ENCODE results near the gene MTHFSD.

The MTHFSD gene

GRCh38 chr16:86570558-86571529 is 15.8 kb upstream of the MTHFSD start:
- DNase-seq (ENCODE audit: low spot score) = no peak

- DNase-seq (ENCODE audit: low spot score) = no peak
These were observed 14.8 kb upstream of the MTHFSD start for GRCh38 chr16:86569701-86570447.

DNA sequence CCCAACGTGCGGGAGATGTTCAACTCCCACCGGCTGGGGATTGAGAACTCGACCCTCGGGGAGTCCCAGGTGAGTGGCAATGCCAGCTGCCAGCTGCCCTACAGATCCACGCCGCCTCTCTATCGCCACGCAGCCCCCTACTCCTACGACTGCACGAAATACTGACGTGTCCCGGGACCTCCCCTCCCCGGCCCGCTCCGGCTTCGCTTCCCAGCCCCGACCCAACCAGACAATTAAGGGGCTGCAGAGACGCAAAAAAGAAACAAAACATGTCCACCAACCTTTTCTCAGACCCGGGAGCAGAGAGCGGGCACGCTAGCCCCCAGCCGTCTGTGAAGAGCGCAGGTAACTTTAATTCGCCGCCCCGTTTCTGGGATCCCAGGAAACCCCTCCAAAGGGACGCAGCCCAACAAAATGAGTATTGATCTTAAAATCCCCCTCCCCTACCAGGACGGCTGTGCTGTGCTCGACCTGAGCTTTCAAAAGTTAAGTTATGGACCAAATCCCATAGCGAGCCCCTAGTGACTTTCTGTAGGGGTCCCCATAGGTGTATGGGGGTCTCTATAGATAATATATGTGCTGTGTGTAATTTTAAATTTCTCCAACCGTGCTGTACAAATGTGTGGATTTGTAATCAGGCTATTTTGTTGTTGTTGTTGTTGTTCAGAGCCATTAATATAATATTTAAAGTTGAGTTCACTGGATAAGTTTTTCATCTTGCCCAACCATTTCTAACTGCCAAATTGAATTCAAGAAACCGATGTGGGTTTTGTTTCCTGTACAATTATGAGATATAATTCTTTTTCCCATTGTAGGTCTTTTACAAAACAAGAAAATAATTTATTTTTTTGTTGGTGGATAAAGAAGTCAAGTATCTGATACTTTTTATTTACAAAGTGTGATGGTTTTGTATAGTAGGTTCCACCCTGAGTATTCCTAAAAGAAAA is 13.9 kb upstream of the MTHFSD start:
- DNase-seq (ENCODE audit: low spot score) = no peak

GRCh38 chr16:86567701-86568581 is 12.9 kb upstream of the MTHFSD start:
- no peak for DNase-seq (ENCODE audit: low spot score)

DNA sequence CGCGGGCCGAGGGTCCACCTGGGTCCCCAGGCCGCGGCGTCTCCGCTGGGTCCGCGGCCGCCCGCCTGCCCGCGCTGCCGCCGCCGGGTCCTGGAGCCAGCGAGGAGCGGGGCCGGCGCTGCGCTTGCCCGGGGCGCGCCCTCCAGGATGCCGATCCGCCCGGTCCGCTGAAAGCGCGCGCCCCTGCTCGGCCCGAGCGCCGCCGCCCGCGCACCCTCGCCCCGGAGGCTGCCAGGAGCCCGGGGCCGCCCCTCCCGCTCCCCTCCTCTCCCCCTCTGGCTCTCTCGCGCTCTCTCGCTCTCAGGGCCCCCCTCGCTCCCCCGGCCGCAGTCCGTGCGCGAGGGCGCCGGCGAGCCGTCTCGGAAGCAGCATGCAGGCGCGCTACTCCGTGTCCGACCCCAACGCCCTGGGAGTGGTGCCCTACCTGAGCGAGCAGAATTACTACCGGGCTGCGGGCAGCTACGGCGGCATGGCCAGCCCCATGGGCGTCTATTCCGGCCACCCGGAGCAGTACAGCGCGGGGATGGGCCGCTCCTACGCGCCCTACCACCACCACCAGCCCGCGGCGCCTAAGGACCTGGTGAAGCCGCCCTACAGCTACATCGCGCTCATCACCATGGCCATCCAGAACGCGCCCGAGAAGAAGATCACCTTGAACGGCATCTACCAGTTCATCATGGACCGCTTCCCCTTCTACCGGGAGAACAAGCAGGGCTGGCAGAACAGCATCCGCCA is 12.1 kb upstream of the MTHFSD start:
- no peak for DNase-seq (ENCODE audit: low spot score)

- peak; percentile 67 for DNase-seq (ENCODE audit: low spot score)
These were observed 11.5 kb upstream of the MTHFSD start, which contains the start of gene FOXC2 for GRCh38 chr16:86566601-86566965. FOXC2 (plus strand) TSS chr16:86566829; CDS start chr16:86567336, 507 bp downstream.

- no peak for DNase-seq (ENCODE audit: low spot score)
These were observed 10.8 kb upstream of the MTHFSD start for GRCh38 chr16:86565644-86566511.

DNA sequence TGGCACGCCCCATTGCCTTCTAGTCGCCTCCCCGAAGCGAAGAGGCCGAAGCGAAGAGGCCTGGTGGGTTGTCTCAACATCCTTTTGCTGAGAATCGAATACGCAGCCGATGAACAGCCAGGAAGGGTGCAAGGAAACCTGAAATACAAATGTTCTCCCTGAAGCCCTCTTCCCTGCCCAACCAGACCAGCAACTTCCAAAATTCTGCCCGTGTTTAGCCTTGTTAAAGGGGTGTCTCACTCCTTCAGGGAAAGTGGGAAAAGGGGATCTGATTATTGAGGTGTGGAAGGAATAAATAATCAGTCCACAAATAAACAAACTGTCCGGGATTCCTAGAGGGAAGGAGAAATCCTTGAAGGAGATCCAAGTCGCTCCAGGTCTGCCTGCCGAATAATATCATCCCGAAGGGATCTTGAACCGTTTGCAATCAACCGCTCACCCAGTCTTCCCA is 10.2 kb upstream of the MTHFSD start:
- DNase-seq (ENCODE audit: low spot score) = no peak

- peak; percentile 93 for DNase-seq (ENCODE audit: low spot score)
These were observed 8.7 kb upstream of the MTHFSD start for GRCh38 chr16:86563469-86564345.

DNA sequence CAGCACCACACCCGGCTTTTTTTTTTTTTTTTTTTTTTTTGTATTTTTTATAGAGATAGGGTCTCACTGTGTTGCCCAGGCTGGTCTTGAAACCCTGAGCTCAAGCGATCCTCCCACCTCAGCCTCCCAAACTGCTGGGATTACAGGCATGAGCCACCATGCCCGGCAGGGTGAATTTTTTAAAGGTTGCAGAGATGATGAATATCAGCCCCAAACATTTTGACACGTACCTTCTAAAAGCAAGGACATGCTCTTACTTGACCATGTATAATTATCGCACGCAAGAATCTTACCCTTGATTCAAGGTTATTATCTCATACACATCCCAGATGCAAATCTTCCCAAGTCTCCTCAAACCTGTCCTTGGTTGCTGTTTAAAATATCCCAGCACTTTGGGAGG is 7.3 kb upstream of the MTHFSD start:
- no peak for DNase-seq (ENCODE audit: low spot score)

- DNase-seq (ENCODE audit: low spot score) = no peak
These were observed 4.8 kb upstream of the MTHFSD start for GRCh38 chr16:86559802-86560305.

DNA sequence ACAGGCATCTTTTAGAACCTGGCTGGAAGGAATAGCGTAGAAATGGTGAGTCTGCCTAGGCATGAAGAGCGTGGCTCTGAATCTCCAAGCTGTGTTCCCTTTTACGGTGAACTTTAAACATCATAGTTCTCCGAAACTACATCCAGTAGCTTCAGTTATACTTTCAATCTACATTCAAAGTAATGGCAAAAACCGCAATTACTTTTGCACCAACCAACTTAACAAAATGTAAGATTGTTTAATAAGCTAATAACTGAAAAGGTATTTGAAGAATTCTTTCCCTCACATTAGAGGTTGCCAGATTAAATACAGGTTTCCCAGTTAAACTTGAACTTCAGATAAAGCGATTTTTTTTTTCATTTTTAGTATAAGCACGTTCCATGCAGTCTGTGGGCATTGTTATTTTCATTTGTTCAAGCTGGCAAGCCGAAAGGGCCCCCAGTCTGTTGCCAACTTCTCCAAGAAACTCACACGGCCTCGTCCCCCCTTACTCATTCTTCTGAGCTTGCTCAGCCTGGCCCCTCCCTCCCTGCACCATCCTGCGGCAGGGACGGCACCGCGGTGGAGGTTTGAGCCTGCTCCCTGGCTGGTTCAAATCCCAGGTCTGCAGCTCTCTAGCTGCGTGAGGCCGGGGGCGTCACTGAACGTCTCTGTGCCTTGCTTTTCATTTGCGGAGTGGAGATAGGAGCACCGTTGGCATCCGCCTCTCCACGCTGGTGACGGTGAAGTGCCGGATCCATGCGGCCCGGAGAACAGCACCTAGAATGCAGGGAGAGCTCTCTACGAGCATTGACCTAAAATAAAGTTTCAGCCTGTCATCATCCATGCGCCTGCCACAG is 3.5 kb upstream of the MTHFSD start:
- DNase-seq (ENCODE audit: low spot score) = no peak

DNA sequence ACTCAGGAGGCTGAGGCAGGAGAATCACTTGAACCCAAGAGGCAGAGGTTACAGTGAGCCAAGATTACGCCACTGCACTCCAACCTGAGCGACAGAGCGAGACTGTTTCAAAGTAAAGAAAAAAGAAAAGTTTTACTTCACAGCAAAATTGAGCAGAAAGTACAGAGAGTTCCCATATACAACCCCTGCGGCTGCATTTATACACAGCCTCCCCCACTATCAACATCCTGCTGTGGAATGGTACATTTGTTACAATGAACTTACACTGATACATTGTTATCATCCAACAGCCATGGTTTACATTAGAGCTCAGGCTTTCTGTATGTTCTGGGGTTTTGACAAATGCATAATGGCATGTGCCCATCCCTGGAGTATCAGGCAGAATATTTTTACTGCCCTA is 2.6 kb upstream of the MTHFSD start:
- no peak for DNase-seq (ENCODE audit: low spot score)

DNA sequence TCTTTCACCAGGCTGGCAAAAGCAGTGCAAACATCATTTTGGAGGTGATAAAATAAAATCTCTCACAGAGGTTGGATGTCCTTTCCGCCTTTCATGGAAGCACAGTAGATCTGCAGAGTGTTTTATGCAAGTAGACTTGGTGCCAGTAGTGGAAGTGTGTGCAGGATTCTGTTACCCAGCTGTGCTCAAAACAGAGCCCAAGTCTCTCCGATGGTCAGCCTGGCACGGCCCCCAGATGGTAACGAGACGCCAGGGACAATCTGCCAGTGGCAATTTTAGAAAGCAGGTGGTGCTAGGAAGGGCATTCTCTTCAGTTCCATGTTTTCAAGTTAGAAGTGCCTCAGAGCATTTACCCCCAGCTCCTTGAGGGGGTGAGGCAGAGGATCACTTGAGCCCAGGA is 1.5 kb upstream of the MTHFSD start:
- no peak for DNase-seq (ENCODE audit: low spot score)

GRCh38 chr16:86555704-86556075 is 655 bp upstream of the MTHFSD start:
- DNase-seq (ENCODE audit: low spot score) = no peak

DNA sequence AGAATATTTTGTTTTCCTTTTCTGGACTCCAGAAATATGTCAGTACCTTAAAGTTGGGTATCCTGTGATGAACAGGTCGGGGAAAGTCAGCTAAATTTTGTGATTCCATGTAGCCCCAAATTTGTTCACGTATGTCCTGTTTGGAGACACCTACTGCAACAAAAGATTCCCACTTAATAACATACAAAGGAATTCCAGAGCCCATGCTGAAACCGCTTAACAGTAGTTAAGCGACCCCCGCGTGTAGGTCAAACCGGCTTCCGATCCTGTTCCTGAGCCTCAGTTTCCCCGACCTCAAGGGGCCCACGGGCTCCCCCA is 477 bp downstream of the MTHFSD start:
- DNase-seq (ENCODE audit: low spot score) = no peak

DNA sequence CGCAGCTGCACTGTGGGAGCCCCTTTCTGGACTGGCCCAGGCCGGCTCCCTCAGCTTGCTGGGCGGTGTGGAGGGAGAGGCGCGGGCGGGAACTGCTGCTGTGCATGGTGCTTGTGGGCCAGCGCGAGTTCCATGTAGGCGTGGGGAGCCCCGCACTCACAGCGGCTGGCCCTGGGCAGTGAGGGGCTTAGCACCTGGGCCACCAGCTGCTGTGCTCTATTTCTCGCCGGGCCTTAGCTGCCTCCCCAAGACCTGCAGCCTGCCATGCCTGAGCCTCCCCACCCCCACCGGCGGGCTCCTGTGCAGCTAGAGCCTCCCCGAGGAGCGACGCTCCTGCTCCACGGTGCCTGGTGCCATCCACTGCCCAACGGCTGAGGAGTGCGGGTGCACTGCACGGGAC is 1.7 kb downstream of the MTHFSD start:
- no peak for DNase-seq (ENCODE audit: low spot score)

All from cerebellar cortex (tissue), 1 donor.